Astrocyte (in vitro differentiated cells and primary cell): Measurements from ENCODE around the gene GSTP1.

Experiments
- CTCF ChIP-seq: IDR thresholded peaks from 2 replicates; pipeline ENCODE4 v1.5.1; 2011; ENCODE audit warnings: low read depth, mild to moderate bottlenecking, inconsistent platforms, low read length, moderate library complexity; ENCODE audit not compliant: insufficient read depth
- EZH2 ChIP-seq: IDR thresholded peaks from 2 replicates; pipeline ENCODE4 v1.6.1; 2012; ENCODE audit warnings: mild to moderate bottlenecking, low read length, inconsistent platforms; ENCODE audit not compliant: insufficient read depth

- TF ChIP-seq CTCF: no peak
- no peak for TF ChIP-seq EZH2
These were observed 15.5 kb downstream of the GSTP1 start for GRCh38 chr11:67599149-67599548.
